K562 (cell line): Measurements from ENCODE around the gene ELL3. TPM values are rescaled to one million over a fixed set of nuclear protein-coding genes. Genes with fewer than 3 reads are reported as not detected.
A peak's percentile ranks its signal among the peaks of the same experiment; 100 is the strongest.

Experiments
- BCL6 ChIP-seq: fragments of 250-450 bp; sonication (Bioruptor Pico); IDR thresholded peaks from 2 replicates; pipeline ENCODE4 v1.4.0; 2020
- C11orf30 ChIP-seq: fragments of 450-650 bp; IDR thresholded peaks from 2 replicates; pipeline ENCODE4 v1.6.1; 2016; ENCODE audit warnings: low read depth, mild to moderate bottlenecking
- CAMTA2 ChIP-seq: fragments of 250-450 bp; sonication (Bioruptor Pico); conservative IDR thresholded peaks from 2 replicates; pipeline ENCODE4 v1.5.1; 2022
- FOXA1 ChIP-seq: fragments of 450-650 bp; IDR thresholded peaks from 2 replicates; pipeline ENCODE4 v1.6.1; 2016; ENCODE audit warnings: mild to moderate bottlenecking, borderline replicate concordance
- L3MBTL2 ChIP-seq: fragments of 450-650 bp; IDR thresholded peaks from 2 replicates; pipeline ENCODE4 v1.6.1; 2016; ENCODE audit warnings: mild to moderate bottlenecking, moderate library complexity
- MCM5 ChIP-seq: fragments of 450-650 bp; IDR thresholded peaks from 2 replicates; pipeline ENCODE4 v1.6.1; 2016; ENCODE audit warnings: low read depth
- SMC3 ChIP-seq: conservative IDR thresholded peaks from 2 replicates; pipeline ENCODE4 v1.6.1; 2011; ENCODE audit warnings: low read depth, low read length, improper control_type of control experiment; ENCODE audit not compliant: insufficient read depth
- ZKSCAN3 ChIP-seq: fragments of 250-450 bp; sonication (Bioruptor Pico); IDR thresholded peaks from 2 replicates; pipeline ENCODE4 v1.4.0; 2020
- ZNF197 ChIP-seq: fragments of 200-800 bp; sonication (Bioruptor generic); IDR thresholded peaks from 2 replicates; pipeline ENCODE4 v1.6.1; 2016; ENCODE audit warnings: low read depth, missing genetic modification characterization, missing compliant biosample characterization
- ZNF586 ChIP-seq: fragments of 450-650 bp; formaldehyde crosslinking; conservative IDR thresholded peaks from 2 replicates; pipeline ENCODE4 v1.4.0; 2020; ENCODE audit warnings: mild to moderate bottlenecking, moderate library complexity
- ZNF695 ChIP-seq: fragments of 450-650 bp; formaldehyde crosslinking; IDR thresholded peaks from 2 replicates; pipeline ENCODE4 v1.4.0; 2020; ENCODE audit warnings: mild to moderate bottlenecking, moderate library complexity
- ZNF707 ChIP-seq: fragments of 250-450 bp; sonication (Bioruptor Pico); conservative IDR thresholded peaks from 2 replicates; pipeline ENCODE4 v1.8.0; 2022; ENCODE audit warnings: inconsistent platforms, mild to moderate bottlenecking, moderate library complexity
- ZNF77 ChIP-seq: fragments of 250-450 bp; sonication (Bioruptor Pico); IDR thresholded peaks from 2 replicates; pipeline ENCODE4 v1.5.0; 2020
- polyA plus RNA-seq, 8 experiments: library from polyadenylated mRNA; depleted of rRNA in 4 of 8; stranded (reverse) in 5 of 8; unstranded in 3 of 8; fragments of >200 nt; fragmentation: Nextera tagmentation in 2 of 8; fragmentation: Illumina TruSeq in 1 of 8; extraction: Ambion mirVana in 2 of 8; extraction: Trizol in 1 of 8; gene quantifications; 2 replicates each; pipeline versions ENCODE4 v1.2.1 to v1.2.3, GENCODE V29; 2011 to 2014; ENCODE audit warnings: inconsistent platforms in 1 of 8, missing spikeins in 1 of 8
- total RNA-seq, 7 experiments: library from RNA; depleted of rRNA in 6 of 7; stranded (reverse); fragments of >200 nt in 6 of 7; fragmentation: Illumina TruSeq in 2 of 7; extraction: Trizol in 2 of 7; gene quantifications; 2 replicates each; pipeline versions ENCODE4 v1.2.1 to v1.2.3, GENCODE V29; 2011 to 2021; ENCODE audit warnings: low replicate concordance in 1 of 7
- TF ChIP-seq, protein P1 (sequence below): IDR thresholded peaks from 2 replicates; pipeline ENCODE4 v1.6.1; 2012; ENCODE audit warnings: low read depth, low read length, improper control_type of control experiment, borderline replicate concordance
- TF ChIP-seq, protein P2 (sequence below): fragments of 450-650 bp; IDR thresholded peaks from 2 replicates; pipeline ENCODE4 v1.6.1; 2018; ENCODE audit warnings: mild to moderate bottlenecking, low read depth; ENCODE audit not compliant: partially characterized antibody
- TF ChIP-seq, protein P3 (sequence below): IDR thresholded peaks from 2 replicates; pipeline ENCODE4 v1.6.1; 2016; ENCODE audit warnings: missing genetic modification characterization, missing compliant biosample characterization
- TF ChIP-seq, protein P4 (sequence below), 2 experiments: fragments of 450-650 bp; conservative IDR thresholded peaks; 2 replicates each; pipeline ENCODE4 v1.6.1; 2017; ENCODE audit warnings: mild to moderate bottlenecking in 2 of 2, moderate library complexity in 2 of 2
- TF ChIP-seq, protein P5 (sequence below): sonication (generic); formaldehyde crosslinking; IDR thresholded peaks from 2 replicates; pipeline ENCODE4 v1.8.0; 2022; ENCODE audit warnings: mild to moderate bottlenecking, missing genetic modification reagents

Gene ELL3
- total and polyA plus RNA-seq, 9 of the 15 experiments (the other 6 are each of a cell fraction or from before 2014, with no cell fraction given): 0.80 to 5.2 (median 2.6) TPM

DNA sequence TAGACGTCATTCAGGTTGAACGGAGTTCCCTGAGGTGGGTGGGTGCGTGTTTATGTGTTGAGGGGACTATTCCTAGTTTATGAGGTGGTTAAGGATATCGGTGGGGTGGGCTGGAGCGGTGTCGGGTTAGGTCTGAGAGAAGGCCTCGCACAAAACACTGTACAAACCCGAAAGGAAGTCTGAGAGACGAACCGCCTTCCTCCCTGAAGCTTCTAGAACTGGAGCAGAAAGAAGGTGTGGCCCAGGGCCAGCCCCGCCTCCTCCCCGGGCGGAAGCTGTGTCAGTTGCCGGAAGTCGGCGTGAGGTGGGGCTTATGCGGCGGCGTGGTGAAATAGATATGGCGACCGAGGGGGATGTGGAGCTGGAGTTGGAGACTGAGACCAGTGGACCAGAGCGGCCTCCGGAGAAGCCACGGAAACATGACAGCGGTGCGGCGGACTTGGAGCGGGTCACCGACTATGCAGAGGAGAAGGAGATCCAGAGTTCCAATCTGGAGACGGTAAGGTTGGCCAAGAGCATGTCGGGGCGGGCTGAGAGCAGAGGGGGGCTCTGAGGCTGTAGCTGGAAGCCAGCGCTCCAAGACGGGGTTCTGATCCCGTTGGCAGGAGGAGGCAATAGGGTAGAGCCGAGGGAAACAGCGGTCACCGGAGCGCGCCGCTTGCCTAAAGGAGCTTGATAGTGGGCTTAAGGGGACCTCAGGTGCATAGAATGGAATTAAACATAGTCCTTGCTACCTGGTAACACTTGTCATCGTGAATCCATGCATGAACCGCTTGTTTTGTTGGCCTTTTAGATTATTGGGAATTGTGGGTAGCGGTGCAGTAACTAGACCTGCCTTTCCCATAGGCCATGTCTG lies 23.7 kb upstream of the ELL3 start, which contains the start of gene HYPK (continued):
- TF ChIP-seq ZNF707 (CRISPR knock-in tag) (no peak), MCM5 (no peak), ZNF77 (CRISPR knock-in tag) (no peak), ZNF695 (no peak), SMC3 (no peak), C11orf30 (peak; percentile 79), ZNF586 (no peak), ZKSCAN3 (no peak), BCL6 (CRISPR knock-in tag) (no peak), FOXA1 (no peak), L3MBTL2 (0 out of 2 replicates have a peak, but pooled peaks have one; percentile 33), ZNF197 (CRISPR knock-in tag) (no peak), CAMTA2 (CRISPR knock-in tag) (no peak)
- TF ChIP-seq, protein P1, sequence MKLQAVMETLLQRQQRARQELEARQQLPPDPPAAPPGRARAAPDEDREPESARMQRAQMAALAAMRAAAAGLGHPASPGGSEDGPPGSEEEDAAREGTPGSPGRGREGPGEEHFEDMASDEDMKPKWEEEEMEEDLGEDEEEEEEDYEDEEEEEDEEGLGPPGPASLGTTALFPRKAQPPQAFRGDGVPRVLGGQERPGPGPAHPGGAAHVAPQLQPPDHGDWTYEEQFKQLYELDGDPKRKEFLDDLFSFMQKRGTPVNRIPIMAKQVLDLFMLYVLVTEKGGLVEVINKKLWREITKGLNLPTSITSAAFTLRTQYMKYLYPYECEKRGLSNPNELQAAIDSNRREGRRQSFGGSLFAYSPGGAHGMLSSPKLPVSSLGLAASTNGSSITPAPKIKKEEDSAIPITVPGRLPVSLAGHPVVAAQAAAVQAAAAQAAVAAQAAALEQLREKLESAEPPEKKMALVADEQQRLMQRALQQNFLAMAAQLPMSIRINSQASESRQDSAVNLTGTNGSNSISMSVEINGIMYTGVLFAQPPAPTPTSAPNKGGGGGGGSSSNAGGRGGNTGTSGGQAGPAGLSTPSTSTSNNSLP: no peak
- TF ChIP-seq, protein P2, sequence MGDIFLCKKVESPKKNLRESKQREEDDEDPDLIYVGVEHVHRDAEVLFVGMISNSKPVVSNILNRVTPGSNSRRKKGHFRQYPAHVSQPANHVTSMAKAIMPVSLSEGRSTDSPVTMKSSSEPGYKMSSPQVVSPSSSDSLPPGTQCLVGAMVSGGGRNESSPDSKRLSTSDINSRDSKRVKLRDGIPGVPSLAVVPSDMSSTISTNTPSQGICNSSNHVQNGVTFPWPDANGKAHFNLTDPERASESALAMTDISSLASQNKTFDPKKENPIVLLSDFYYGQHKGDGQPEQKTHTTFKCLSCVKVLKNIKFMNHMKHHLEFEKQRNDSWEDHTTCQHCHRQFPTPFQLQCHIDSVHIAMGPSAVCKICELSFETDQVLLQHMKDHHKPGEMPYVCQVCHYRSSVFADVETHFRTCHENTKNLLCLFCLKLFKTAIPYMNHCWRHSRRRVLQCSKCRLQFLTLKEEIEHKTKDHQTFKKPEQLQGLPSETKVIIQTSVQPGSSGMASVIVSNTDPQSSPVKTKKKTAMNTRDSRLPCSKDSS: no peak
- TF ChIP-seq, protein P3, sequence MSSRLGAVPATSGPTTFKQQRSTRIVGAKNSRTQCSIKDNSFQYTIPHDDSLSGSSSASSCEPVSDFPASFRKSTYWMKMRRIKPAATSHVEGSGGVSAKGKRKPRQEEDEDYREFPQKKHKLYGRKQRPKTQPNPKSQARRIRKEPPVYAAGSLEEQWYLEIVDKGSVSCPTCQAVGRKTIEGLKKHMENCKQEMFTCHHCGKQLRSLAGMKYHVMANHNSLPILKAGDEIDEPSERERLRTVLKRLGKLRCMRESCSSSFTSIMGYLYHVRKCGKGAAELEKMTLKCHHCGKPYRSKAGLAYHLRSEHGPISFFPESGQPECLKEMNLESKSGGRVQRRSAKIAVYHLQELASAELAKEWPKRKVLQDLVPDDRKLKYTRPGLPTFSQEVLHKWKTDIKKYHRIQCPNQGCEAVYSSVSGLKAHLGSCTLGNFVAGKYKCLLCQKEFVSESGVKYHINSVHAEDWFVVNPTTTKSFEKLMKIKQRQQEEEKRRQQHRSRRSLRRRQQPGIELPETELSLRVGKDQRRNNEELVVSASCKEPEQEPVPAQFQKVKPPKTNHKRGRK: no peak
- TF ChIP-seq, protein P4, sequence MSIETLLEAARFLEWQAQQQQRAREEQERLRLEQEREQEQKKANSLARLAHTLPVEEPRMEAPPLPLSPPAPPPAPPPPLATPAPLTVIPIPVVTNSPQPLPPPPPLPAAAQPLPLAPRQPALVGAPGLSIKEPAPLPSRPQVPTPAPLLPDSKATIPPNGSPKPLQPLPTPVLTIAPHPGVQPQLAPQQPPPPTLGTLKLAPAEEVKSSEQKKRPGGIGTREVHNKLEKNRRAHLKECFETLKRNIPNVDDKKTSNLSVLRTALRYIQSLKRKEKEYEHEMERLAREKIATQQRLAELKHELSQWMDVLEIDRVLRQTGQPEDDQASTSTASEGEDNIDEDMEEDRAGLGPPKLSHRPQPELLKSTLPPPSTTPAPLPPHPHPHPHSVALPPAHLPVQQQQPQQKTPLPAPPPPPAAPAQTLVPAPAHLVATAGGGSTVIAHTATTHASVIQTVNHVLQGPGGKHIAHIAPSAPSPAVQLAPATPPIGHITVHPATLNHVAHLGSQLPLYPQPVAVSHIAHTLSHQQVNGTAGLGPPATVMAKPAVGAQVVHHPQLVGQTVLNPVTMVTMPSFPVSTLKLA (conservative IDR thresholded peaks at IDR 0.05): peak; percentile 92 to 95
- TF ChIP-seq, protein P5, sequence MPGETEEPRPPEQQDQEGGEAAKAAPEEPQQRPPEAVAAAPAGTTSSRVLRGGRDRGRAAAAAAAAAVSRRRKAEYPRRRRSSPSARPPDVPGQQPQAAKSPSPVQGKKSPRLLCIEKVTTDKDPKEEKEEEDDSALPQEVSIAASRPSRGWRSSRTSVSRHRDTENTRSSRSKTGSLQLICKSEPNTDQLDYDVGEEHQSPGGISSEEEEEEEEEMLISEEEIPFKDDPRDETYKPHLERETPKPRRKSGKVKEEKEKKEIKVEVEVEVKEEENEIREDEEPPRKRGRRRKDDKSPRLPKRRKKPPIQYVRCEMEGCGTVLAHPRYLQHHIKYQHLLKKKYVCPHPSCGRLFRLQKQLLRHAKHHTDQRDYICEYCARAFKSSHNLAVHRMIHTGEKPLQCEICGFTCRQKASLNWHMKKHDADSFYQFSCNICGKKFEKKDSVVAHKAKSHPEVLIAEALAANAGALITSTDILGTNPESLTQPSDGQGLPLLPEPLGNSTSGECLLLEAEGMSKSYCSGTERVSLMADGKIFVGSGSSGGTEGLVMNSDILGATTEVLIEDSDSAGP (CRISPR knock-in tag): no peak
